ENCODE results near the gene KCNJ18.
"Not testable (repeated sequence)": the region's sequence is repeated elsewhere in the genome, so short reads cannot be mapped to it uniquely, and the experiment has no call there.

DNA sequence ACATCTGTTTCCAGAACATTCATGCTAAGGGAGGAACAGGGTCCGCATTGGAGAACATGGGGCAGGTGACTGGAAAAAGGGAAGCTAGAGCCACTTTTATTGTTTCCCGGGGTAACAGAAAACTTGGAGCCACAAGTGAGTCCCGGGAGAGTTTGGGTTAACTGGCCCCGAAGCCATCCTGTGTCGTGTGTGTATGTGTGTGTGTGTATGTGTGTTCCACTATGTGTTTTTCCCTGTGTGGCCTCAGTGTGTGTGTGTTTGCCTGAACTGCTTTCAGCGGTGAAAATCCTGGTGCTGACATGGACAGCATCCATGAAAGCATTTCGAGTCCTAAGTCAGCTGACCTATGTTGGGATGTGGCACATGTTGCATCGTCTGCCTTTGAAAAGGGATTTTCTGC is 20.7 kb downstream of the KCNJ18 start:
- TF ChIP-seq, protein P1, sequence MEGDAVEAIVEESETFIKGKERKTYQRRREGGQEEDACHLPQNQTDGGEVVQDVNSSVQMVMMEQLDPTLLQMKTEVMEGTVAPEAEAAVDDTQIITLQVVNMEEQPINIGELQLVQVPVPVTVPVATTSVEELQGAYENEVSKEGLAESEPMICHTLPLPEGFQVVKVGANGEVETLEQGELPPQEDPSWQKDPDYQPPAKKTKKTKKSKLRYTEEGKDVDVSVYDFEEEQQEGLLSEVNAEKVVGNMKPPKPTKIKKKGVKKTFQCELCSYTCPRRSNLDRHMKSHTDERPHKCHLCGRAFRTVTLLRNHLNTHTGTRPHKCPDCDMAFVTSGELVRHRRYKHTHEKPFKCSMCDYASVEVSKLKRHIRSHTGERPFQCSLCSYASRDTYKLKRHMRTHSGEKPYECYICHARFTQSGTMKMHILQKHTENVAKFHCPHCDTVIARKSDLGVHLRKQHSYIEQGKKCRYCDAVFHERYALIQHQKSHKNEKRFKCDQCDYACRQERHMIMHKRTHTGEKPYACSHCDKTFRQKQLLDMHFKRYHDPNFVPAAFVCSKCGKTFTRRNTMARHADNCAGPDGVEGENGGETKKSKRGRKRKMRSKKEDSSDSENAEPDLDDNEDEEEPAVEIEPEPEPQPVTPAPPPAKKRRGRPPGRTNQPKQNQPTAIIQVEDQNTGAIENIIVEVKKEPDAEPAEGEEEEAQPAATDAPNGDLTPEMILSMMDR (IDR thresholded peaks at IDR 0.05; ENCODE audit: low read length): not testable (repeated sequence)
- not testable (repeated sequence) for TF ChIP-seq EZH2 (IDR thresholded peaks at IDR 0.05; ENCODE audit: borderline replicate concordance, low read length)

Data from OCI-LY1 (cell line).